ENCODE measurements around the gene S100A6. TPM values are rescaled to one million over a fixed set of nuclear protein-coding genes. Genes with fewer than 3 reads are reported as not detected.

Gene S100A6
- total RNA-seq, 4 donors from 2014 or later: 595 to 840 (median 634) TPM

DNA sequence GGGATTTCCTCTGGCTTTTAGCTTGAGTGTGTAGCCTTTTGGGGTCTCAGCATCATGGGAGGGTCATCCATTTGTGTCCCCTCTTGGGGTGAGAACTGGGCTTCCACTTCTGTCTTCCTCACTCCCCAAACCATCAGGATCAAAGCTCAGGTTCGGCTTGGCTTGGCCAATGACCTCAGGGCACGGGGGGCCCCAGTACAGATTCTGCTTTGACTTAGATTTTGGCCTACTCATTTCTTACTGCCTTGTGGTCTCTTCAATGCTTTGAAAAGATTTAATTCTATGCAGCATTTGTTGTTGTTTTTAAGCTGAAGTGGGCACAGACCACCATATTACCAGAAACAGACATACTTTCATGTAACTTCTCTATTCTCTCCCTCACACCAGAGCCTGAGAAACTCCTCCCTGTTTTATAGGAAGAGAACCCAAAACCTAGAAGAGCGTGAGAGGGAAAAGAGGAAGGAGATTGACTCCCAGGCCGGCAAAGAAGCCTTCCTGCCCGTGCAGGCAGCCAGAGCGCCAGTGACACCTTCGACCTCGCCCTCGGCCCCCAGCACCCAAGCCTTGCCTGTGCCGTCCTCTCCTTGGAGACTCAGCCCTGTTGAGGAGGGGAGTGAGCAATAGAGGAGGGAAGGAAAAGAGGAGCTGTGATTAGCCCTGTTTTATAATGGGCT is 15.2 kb upstream of the S100A6 start:
- ATAC-seq: no peak
- no peaks in the 10 kb centered on the region for H3K9me3 ChIP-seq
- H3K27me3 ChIP-seq: no peaks in the 10 kb centered on the region
- H3K27ac ChIP-seq: peak overlapping the region in 2 of 4 donors; percentile 71 to 79
- no peak for TF ChIP-seq EP300 (IDR thresholded peaks at IDR 0.05)
- no peak for TF ChIP-seq POLR2AphosphoS5 (IDR thresholded peaks at IDR 0.05)
- TF ChIP-seq, protein P1, sequence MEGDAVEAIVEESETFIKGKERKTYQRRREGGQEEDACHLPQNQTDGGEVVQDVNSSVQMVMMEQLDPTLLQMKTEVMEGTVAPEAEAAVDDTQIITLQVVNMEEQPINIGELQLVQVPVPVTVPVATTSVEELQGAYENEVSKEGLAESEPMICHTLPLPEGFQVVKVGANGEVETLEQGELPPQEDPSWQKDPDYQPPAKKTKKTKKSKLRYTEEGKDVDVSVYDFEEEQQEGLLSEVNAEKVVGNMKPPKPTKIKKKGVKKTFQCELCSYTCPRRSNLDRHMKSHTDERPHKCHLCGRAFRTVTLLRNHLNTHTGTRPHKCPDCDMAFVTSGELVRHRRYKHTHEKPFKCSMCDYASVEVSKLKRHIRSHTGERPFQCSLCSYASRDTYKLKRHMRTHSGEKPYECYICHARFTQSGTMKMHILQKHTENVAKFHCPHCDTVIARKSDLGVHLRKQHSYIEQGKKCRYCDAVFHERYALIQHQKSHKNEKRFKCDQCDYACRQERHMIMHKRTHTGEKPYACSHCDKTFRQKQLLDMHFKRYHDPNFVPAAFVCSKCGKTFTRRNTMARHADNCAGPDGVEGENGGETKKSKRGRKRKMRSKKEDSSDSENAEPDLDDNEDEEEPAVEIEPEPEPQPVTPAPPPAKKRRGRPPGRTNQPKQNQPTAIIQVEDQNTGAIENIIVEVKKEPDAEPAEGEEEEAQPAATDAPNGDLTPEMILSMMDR (IDR thresholded peaks at IDR 0.05): no peak
- no peak for TF ChIP-seq POLR2A (IDR thresholded peaks at IDR 0.05)
- no peaks in the 10 kb centered on the region for H3K36me3 ChIP-seq
- no peak overlapping the region for H3K4me3 ChIP-seq
- WGBS, 2 donors (ENCODE audit: low coverage in 1 of 2): 78% methylated on average over 7 of the region's 10 CpGs; no CpG with 5 or more reads in 1 of the 2 donors
- peaks cover 4 to 71% (median 55%) of the 10 kb centered on the region in 3 donors for H3K4me1 ChIP-seq

DNA sequence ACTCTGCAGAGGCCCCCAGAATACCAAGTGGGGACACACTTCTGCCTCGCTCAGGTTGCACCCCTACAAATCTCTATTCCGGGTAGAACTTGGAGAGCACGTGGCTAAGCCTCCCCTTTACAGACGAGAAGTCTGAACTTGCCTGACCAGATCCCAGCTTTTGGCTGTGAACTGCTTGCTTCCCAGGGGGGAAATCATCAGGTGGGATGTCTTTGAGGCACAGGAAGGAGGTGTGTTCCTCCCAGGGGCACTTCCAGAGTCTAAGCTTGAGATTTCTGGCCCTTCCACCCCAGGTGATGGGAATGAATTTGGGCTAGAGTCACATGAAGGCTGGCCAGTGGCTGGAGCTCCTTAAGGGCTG is 14.6 kb upstream of the S100A6 start:
- H3K27ac ChIP-seq: peak overlapping the region in 3 of 4 donors; percentile 70 to 79 (median 71)
- no CpG with 5 or more reads among the region's 4 CpGs for WGBS, 2 donors (ENCODE audit: low coverage in 1 of 2)
- no peak for ATAC-seq
- no peaks in the 10 kb centered on the region for H3K9me3 ChIP-seq
- H3K36me3 ChIP-seq: no peaks in the 10 kb centered on the region
- no peaks in the 10 kb centered on the region for H3K27me3 ChIP-seq
- no peak for TF ChIP-seq EP300 (IDR thresholded peaks at IDR 0.05)
- TF ChIP-seq POLR2A (IDR thresholded peaks at IDR 0.05): no peak
- TF ChIP-seq, protein P1 (IDR thresholded peaks at IDR 0.05): no peak
- TF ChIP-seq POLR2AphosphoS5 (IDR thresholded peaks at IDR 0.05): no peak
- H3K4me1 ChIP-seq: peaks cover 4 to 77% (median 60%) of the 10 kb centered on the region in 3 donors
- H3K4me3 ChIP-seq: no peak overlapping the region

DNA sequence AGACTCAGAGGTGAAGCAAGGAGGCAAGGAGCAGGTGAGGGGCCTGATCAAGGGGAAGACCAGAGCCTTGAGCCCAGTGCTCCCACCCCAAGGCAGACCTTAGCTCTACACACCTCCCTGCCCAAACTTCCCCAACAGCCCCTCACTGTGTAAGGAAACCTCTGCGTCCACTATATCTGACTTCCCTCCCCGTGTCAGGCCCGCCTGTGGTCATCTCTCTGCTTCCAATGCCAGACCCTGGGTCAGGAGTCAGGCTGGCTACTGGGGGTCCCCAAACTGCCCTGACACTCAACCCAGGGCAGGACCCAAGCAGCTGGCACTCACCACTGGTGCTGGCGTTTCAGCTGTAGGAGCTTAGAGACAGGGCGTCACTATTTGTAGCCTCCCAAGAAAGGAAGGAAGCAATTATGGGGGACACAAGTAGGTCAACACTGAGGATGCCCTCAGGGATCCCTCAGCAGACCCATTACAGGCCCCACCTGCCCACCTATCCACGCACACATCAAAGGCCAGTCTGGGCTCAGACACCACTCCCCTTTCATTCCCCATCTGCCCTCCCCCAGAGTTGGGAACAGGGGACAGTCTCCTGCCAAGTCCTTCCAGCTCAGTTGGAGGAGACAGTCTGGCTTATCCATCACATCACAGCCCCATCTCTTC is 14.1 kb upstream of the S100A6 start:
- Histone ChIP-seq H3K4me1 (peaks cover 4 to 80% (median 66%) of the 10 kb centered on the region in 3 donors), H3K27me3 (no peaks in the 10 kb centered on the region), H3K9me3 (no peaks in the 10 kb centered on the region), H3K36me3 (no peaks in the 10 kb centered on the region), H3K27ac (peak overlapping the region in 3 of 4 donors; percentile 70 to 79 (median 71)), H3K4me3 (no peak overlapping the region)
- WGBS, 2 donors (ENCODE audit: low coverage in 1 of 2): 81% methylated on average over 2 of the region's 6 CpGs; no CpG with 5 or more reads in 1 of the 2 donors
- ATAC-seq: no peak
- TF ChIP-seq EP300 (IDR thresholded peaks at IDR 0.05): no peak
- no peak for TF ChIP-seq POLR2A (IDR thresholded peaks at IDR 0.05)
- no peak for TF ChIP-seq POLR2AphosphoS5 (IDR thresholded peaks at IDR 0.05)
- TF ChIP-seq, protein P1 (IDR thresholded peaks at IDR 0.05): no peak

DNA sequence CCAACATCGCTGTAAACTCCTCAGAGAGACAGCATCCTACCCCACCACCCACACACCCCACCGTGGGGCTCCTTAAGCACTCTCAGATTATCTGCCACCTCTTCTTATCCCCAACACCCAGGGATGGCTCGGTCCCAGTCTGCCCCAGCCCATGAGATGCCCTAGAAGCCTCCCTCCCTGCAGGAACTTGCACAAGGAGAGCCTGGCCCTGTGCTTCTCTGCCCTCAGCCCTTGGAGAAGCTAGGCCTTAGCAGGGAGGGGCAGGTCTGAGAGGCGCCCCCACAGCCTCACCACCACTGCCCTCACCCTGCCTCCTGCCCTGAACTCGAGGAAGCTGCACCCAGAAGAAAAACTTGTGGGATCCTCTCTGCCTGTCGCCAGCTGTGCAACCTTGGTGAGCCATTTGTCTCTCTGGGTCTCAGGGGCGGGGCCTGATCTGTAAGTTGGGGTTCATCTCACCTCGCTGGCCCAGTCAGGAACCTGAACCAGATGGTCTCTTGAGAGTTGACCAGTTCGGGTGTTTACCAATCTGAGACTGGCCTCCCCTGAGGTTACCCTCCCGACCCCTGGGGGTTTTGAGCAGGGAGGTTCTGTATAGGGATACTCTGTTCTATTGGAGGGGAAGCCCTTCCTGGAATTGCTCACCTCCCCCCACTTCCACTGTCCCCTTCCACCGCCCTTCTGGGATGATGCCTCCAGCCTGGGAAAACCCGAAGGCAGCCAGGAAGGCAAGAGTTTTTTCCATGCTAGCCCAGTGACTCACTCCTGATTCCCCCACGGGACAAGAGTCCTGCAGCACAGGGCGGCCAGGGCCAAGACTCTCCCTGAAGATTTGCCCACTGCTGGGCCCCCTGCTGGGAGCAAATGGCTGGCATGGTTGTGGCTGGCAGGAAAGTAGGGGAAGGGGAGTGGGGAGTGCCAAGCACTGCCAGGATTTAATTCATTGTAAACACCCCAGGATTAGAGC is 13.2 kb upstream of the S100A6 start, which contains the start of gene S100A3:
Gene S100A3, minus strand, starts transcription at position 537 of the 967 bp plus-strand sequence. CDS start 773 bp downstream, outside the sequence.
- Histone ChIP-seq H3K4me1 (peaks cover 5 to 80% (median 68%) of the 10 kb centered on the region in 3 donors), H3K9me3 (no peaks in the 10 kb centered on the region), H3K27me3 (no peaks in the 10 kb centered on the region), H3K4me3 (no peak within 1 kb of the TSS), H3K36me3 (no peaks in the 10 kb centered on the region), H3K27ac (peak within 1 kb of the TSS in 3 of 4 donors; percentile 70 to 79 (median 71))
- TF ChIP-seq EP300 (IDR thresholded peaks at IDR 0.05): no peak
- TF ChIP-seq, protein P1 (IDR thresholded peaks at IDR 0.05): peak in 1 of 4 experiments; percentile 23
- TF ChIP-seq POLR2A (IDR thresholded peaks at IDR 0.05): no peak
- peak; percentile 68 for TF ChIP-seq POLR2AphosphoS5 (IDR thresholded peaks at IDR 0.05)
- WGBS, 2 donors (ENCODE audit: low coverage in 1 of 2): 33 to 45% methylated on average over 3 to 7 of the region's 14 CpGs
- ATAC-seq: peak; percentile 68

Data from gastroesophageal sphincter (tissue), 4 donors.